OCI-LY7 (cell line): ENCODE measurements around the gene TMEM51.

Experiments
- CTCF ChIP-seq: fragments of 200-600 bp; sonication (generic); conservative IDR thresholded peaks from 2 replicates; pipeline ENCODE4 v1.5.1; 2014; ENCODE audit warnings: mild to moderate bottlenecking, antibody characterized with exemption, low read length, moderate library complexity, mixed read lengths
- EZH2phosphoT487 ChIP-seq: fragments of 200-600 bp; sonication (generic); IDR thresholded peaks from 2 replicates; pipeline ENCODE4 v1.6.1; 2018; ENCODE audit warnings: low read depth, borderline replicate concordance, mild to moderate bottlenecking, mixed run types, antibody characterized with exemption, low read length, moderate library complexity, mixed read lengths

DNA sequence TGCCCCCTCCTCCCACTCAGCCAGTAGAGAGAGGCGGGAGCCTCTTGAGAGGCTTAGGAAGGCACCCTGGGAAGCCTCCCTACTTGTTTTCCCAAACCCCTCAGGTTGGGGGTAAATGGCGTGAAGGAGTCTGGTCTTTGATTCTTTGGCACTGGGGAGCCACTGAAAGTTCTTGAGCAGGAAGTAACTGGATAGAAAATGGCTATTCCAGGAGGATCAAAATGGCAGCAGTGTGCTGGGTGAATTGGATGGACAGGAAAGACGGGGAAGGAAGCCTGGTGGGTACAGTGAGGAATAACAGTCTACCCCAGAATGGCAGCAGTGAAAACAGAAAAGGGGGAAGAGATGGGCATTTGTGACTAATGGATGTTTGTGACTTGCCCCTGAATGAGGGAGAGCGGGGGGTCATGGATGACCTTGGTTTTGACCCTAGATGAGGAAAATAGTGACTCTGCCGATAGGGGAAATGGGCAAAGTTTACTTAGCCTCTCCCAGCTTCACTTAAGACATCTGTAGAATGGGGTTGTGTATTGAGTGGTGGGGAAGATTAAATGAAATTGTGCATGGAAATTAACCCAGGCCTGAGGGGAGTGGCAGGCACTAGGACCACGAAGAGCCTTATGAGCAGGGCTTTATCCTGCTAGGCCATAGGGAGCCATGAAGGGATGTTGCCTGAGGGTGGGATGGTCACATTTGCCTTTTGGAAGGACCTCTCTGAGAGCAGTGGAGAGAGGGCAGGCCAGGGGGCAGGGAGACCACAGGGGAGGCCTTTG is 32.7 kb downstream of the TMEM51 start:
- TF ChIP-seq CTCF = no peak
- no peak for TF ChIP-seq EZH2phosphoT487
